ENCODE data around the gene KIAA0513.

KIAA0513 gene

DNA sequence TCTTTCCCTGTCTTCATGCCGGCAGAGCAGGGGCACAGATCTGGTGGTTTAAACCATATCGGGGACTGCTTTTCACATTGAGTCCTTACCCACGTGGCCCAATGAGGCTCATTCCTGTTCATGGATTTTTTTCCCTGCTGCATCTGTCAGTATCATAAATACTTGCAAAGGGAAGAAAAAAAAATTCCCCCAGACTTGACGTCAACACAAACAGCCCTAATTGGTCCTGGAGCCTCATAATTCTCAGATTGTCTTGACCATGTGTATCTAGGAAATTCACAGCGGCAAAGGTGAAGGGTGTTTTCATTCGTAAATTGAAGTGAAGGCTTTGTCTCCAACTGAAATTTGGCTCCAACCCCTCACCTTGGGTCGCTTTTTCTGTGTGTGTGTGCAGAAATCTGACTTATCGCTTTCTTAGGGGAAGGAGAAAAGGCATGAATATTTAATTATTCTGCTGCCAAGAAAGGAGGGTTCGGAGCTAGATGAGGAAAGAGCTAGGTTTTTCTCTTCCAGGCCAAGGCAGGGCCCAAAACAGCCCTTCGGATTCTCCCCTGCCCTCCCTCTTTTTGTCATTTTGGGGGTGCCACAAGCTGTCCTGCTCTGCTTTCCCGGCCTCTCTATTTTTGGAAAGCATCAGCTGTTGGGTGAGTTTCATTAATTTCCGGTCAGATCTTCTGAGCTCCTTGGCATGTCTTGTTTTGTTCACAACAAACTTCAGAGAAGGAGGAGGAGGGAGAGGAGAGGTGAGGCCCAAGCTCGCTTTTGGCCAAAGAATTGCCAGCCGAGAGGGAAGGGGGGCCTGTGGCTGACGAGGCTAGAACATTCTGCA lies 102.5 kb downstream of the KIAA0513 start:
- peak in 8 of 58 donors; percentile 6 to 55 (median 29) for DNase-seq

DNA sequence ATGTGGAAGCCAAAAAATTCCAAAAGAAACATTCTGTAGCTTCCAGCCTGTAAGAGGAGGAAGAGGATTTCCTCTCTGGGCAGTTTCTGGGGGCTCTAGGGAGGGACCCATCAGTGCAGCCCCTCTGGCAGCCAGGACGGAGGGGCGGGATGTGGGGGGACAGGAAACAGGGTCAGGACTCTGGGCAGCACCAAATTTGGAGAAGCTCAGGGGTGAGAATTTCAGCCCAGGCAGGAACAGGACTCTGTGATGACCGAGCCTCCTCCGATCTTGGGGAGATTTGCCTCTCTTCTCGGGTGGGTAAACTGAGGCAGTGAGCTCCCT lies 103.1 kb downstream of the KIAA0513 start:
- DNase-seq = no peak

DNA sequence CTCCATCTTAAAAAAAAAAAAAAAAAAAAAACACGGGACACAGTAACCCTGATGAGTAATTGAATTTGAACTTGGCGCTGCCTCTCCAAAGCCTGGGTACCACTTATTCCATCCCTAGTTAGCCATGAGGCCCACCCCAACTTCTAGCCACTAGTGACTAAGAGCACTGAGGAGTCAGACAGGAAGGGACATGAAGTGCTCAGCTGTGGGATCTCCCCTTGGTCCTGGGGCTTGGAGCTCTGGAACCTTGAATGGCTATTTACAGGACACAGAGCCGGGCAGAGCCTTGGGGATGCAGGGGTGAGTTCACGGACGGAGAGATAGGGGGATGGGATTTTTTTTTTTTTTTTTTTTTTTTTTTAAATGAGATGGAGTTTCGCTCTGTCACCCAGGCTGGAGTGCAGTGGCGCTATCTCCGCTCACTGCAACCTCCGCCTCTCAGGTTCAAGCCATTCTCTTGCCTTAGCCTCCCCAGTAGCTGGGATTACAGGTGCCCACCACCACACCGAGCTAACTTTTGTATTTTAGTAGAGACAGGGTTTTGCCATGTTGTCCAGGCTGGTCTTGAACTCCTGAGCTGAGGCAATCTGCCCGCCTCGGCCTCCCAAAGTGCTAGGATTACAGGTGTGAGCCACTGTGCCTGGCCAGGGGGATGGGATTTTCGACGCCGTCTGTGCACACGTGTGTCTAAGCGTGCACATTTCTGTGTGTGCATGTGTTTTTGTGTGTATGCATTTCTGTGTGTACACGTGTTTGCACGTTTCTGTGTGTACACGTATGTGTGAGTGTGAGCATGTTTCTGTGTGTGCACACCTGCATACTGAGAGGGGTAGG lies 105.1 kb downstream of the KIAA0513 start:
- no peak for DNase-seq

DNA sequence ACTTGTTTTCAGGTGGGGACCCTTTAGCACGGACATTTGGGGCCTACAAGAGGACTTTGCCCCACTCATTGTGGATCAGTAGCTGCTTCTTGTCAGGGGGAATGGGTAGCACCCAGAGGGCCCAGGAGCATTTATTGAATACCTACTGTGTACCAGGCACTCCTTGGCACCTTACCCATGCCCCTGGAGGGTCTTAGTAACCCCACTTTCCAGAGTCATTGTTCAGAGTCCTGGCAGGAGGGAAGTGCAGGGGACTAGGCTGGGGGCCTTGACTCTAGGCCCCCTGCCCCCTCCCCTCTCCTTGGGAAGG lies 105.7 kb downstream of the KIAA0513 start:
- DNase-seq = no peak

DNA sequence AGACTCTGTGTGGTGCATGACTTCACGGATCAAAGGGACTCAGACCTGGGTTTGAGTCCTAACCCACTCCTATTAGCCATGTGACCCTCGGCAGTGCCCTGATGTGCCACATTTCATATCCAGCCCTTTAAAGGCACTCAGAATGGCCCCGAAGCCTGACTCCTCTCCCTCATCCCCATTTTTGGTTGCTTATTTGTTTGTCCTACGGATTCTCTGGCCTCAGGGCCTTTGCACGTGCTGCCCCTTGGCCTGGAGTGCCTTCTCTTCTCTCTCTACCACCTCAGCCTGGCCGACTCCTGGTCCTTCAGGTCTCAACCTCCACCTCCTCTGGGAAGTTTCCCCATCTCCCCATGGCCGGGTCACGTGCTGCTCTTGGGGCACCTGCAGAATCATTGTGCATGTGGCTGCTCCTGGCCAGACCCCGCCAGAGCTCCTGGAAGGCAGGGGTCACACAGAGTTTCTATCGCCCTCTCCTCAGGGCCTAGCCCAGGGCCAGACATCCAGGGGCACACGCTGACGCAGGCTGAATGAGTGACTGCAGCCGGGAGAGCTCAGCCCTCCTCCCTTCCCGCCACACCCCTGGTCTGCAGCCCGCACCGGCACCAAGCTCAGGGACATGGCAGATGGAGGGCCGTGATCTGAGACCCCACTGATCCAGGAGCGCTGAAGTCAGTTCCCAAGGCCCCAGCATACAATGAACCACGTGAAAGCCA lies 106.6 kb downstream of the KIAA0513 start:
- DNase-seq = no peak

DNA sequence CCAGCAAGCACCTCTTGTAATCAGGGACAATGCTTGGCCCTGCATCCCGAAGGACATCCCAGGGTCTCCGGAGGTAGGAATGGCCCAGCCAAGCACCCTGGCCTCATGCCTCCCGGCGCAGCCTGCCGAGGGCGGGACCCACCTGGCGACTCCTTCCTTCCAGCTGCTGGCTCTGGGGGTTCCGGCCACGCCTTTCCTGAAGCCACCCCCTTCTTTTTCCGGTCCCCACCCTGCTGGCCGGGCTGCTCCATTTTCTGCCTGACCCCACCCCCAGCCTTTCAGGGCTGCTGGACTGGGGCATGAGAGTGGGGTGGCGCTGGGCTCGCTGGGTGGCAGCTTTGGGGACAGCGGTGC lies 107.2 kb downstream of the KIAA0513 start:
- no peak for DNase-seq

DNA sequence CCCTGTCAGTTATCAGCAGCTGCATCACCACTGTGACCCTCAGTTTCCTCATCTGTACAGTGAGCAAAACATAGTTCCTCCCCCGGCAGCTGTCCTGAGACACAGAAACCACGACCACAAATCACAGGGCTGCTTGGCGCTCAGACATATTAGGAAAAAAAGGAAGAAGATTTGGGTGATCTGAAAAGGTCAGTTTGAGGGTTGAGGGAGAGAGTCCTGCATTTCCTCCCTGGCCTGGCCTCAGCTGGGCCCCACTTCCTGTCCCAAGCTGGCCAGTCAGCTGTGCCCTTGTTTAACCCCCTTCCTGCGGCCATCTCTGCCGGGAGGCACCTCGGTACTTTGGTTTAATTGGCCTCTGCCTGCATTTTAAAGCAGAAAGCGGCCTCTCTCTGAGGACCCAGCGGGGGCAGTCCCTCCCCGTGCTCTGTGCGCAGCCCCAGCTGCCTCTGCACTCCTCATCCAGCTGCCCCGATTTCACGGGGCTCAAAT lies 108.7 kb downstream of the KIAA0513 start:
- peak in 13 of 58 donors; percentile 5 to 46 (median 20) for DNase-seq

DNA sequence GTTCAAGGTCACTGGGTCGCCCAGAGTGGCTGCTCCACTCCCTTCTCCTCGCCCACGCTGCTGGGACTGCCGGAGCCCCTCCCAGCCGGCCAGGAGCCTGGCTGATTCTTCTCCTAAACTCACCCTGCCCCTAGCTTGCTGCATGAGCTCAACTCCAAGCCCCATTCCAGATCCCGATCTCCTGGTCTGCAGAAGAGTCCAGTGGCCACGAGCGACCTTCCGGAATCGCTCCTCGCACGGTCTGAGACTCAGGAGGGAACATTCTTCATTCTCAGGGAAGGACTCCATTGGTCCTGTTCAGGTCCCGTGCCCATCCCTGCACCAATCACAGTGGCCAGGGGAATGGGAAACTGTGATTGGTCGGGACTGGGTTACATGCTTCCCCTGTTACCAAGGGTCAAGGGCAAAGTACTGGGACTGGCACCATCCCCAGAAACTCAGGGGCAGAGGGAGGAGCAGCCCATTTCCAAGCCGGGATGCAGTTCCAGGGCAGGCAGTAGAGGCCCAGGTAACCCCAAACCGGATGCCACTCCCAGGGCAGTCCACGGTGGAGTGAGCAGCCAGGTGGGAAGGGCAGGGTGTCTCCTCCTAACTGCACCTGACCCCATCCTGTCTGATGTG lies 109.2 kb downstream of the KIAA0513 start:
- no peak for DNase-seq

DNA sequence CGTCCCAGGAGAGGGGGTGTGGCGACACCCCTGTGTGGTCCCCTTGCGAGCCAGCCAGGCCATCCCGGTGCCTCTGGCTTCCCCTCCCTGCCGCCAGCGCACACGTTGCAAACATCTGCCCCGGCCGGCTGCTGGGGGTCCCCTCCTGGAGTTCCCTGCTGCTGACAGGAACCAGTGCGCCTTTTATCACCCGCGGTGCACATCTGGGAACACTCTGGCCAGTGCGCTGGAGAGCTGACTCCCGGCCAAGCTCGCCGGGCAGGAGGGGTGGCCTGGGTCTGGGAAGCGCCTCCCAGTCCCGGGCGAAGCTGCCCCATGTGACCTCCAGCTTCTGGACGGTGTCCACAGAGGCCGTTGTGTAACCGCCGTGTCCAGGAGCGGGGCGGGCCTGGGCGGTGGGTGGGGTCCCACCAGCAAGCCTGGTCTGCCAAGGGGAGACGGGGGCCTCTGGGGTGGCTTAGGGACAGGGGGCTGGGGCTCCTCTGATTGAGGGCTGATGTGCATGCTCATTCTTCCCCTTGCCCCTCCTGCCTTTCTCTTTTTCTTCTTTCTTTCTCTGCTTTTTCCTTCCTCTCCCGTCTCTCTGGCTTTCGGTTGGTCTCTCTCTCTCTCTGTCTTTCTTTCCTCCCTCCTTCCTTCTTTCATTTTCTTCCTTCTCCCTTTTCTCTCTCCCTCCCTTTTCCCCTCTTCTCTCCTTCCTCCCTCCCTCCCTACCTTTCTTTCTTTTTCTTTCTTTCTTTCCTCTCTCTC lies 109.9 kb downstream of the KIAA0513 start:
- DNase-seq = peak in 57 of 58 donors; percentile 15 to 93 (median 81)

DNA sequence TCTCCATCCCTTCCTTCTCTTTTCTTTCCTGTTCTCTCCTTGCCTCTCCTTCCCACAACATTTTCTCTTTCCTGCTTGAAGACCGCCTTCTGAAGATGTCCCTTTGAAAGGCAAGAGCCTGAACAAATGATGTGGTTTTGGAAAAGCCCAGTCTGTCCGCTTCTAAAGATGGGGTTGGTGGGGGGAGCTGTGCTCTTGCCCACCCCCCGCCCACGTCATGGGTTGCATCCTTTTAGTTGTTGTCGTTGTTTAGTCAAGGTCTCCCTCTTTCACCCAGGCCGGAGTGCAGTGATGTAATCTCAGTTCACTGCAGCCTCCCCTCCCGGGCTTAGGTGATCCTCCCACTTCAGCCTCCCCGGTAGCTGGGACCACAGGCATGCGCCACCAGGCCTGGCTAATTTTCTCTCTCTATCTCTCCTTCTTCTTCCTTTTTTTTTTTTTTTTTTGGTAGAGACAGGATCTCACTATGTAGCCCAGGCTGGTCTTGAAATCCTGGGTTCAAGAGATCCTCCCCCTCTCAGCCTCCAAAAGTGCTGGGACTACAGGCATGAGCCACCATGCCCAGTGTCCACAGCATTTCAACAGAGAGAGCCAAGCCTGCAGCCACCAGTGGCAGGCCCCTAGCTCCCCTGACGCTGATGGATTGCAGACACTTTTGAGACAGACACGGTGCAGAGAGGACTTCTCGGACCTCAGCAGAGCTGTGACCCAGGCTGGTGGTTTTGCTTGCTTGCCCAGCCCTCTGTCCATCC lies 110.7 kb downstream of the KIAA0513 start:
- DNase-seq = no peak

DNA sequence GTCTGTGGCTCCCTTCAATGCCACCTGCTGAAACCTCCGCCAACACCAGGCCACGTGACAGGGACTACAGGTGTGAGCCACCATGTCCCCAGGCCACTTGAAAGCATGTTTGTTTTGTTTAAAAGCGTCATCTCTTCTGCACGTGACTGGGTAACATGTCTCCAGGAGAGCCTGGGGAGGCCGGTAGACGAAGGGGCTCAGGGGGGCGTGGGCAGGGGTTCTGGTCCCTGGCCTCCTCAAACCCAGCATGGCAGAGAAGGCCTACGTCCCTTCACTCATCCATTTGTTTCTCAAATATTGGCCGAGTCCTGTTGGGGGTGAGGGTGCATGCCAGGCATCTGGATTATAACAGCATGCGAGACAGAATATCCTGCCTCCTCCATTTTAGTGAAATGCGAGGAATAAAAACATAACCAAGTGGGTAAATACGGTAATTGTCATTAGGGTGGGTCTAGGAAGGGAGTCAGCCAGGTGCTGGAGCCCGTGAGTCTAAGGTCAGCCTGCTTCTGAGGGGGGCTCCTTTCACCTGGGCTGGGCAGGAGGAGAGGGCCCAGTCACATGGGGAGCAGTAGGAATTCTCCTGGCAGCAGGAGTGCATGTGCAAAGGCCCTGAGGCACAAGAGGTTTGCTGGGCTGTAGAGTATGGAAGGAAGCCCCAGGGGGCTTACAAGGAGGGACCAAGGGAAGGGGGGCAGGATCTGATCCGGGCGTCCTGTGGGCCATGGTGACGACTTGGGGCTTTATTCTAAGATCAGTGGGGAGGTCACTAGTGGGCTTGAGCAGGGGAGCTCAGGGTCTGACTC lies 111.4 kb downstream of the KIAA0513 start:
- DNase-seq = no peak

DNA sequence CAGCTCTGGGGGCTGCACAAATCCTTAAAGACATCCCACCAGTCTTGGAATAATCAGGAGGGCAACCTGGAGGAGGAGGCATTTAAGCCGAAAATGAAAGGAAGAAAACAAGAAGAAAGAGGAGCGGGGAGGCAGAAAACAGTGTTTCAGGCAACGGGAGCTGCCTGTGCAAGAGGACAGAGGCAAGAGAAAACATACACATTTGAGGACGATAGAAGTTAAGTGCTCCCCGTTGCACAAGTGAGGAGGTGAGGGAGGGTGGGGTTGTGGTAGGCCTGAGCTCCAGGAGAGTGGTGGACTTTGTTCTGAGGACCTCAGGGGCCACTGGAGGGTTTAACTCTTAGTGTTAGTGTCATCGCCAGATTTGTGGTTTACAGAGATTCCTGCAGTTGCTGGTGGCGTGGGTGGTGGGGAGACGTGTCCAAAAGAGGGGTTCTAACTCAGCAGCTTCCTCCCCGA lies 112.3 kb downstream of the KIAA0513 start:
- no peak for DNase-seq

DNA sequence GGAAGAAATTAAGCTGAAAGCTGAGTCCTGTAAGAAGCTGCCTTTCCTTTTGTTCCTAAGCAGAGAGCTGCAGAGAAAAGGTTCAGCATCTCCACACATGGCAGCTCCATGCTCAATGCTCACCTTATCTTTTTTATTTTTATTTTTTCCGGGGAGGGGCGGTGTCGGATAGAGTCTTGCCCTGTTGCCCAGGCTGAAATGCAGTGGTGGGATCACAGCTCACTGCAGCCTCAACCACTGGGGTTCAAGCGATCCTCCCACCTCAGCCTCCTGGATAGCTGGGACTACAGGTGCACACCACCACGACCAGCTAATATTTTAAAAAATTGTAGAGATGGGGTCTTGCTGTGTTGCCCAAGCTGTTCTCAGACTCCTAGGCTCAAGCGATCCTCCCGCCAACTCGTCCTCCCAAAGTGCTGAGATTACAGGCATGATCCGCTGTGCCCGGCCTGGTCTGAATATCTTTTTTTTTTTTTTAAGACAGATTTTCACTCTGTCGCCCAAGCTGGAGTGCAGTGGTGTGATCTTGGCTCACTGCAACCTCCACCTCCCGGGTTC lies 112.9 kb downstream of the KIAA0513 start:
- no peak for DNase-seq

DNA sequence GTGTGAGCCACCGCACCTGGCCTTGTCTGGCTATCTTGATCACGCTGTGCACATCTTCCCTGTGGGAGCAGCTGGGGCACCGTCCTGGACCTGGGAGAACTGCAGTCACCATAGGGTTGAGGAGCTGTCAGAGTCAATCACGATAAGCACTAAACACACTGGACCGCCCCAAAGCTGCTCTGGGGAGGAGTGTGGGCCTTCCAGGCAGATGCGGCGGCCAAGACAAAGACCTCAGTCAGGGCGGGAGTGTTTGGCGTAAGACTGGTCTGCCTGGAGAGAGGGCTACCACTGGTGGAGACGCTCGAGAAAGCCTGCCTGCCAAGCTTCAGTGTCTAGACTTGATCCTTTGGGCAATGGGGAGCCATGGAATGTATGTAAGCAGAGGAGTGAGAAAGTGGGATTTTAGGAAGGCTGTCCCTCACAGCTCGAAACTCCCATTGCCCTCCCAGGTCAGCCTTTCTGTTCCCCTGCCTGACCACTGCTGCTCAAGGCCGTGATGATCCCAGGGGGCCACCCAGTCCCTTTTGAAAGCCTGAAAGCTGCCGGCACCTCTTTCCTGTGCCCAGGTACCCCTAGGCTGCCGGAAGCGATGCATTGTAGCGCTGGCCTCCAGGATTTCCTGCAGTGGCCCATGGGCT lies 114.0 kb downstream of the KIAA0513 start:
- no peak for DNase-seq

DNA sequence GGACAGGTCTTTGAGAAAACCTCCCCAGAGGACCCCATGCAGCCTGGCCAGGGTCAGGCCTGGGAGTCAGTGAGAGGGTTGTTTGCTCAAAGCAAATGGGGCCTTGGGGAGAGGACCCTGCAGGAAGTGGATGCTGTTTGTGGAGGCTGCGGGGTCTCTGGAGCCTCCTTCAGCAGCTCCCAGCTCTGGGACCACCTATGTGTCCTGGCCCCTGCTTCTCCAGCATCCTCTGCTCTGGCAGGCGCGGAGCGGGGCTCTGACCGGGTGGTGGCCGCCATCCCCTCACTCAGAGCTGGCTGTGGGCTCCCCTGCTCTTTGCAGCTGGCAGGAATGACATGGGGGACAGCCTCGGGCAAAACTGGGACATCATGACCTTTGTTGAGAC lies 114.5 kb downstream of the KIAA0513 start:
- DNase-seq = no peak

DNA sequence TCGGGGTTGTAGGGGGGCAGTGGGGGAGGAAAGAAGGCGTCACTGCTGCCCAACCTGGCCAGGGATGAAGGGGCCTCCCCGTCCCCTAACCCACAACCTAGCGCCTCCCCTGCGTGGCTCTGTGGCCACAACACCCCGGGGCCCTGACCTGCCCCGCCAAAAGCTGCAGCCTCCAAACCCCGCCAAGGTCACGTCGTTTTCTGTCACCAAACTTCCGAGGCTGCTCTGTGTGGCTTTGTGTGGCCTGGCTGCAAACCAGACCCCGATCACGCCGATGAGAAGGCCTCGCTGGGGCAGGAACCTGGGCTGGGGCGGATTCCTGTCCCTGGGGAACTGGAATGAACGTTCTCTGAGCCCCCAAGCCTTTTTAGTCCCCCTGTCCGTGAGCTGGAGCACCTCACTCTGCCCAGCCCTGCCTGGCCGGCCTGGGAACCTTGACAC lies 115.2 kb downstream of the KIAA0513 start:
- no peak for DNase-seq

Measured in anterior cingulate cortex (tissue), 58 donors.